GF-D8 (cell line): ENCODE measurements around the gene SLC27A4.
"Not testable (repeated sequence)": the region's sequence is repeated elsewhere in the genome, so short reads cannot be mapped to it uniquely, and the experiment has no call there.

Experiments
- DNase-seq: peaks from one replicate; lab custom pipeline; 2025; lab: John Stamatoyannopoulos, UW

Gene SLC27A4

DNA sequence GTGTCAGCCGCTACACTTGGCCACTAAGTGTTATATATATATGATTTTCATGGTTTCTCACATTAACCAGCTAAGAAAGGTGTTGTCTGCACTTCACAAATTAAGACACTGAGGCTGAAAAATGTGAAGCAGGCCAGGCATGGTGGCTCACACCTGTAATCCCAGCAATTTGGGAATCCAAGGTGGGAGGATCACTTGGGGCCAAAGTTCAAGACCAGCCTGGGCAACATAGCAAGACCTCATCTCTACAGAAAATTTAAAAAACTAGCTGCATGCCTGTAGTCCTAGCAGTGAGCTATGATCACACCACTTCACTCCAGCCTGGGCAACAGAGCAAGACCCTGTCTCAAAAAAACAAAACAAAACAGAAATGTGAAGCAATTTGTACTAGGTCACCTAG, 15.9 kb upstream of the SLC27A4 start:
- DNase-seq: no peak

GRCh38 chr9:128325629-128326028, 14.7 kb upstream of the SLC27A4 start:
- DNase-seq: no peak

DNA sequence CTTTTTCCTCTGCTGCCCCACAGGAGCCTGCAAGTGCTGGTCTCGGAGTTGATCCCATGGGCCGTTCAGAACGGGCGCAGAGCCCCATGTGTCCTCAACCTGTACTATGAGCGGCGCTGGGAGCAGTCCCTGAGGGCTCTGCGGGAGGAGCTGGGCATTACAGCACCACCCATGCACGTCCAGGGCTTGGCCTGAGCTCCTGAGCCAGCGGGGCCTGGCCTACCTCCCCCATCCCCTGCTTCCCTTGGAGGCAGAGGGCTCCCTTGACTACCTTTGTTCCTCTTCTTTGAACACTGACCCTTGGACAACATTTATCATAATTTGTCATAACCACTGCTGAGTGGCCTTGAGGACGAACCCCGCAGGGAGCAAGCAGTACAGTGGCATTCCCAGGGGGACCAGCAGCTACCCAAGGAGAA, 6.9 kb upstream of the SLC27A4 start:
- no peak for DNase-seq

- no peak for DNase-seq
Measured at GRCh38 chr9:128335161-128335560, 5.2 kb upstream of the SLC27A4 start.

GRCh38 chr9:128335914-128336313, 4.4 kb upstream of the SLC27A4 start:
- no peak for DNase-seq

DNA sequence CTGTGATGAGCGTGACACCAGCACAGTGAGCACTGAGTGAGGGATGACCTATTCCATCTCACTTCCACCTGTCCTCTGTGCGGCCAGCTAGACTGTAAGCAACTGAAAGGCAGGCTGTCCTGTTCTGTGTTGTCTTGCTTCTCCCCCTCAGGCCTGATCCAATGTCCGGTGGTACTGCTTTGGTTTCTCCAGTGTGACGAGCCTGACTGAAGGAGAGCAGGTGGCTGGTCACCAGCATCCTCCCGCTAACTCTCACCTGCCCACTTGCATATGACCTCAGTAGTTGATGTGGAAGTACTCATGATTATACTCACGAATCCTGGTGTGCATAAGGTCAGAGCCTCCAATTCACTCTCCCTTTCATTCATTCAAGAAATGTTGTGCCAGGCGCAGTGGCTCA, 2.4 kb upstream of the SLC27A4 start:
- no peak for DNase-seq

- DNase-seq: not testable (repeated sequence)
Measured at GRCh38 chr9:128338852-128339614, 1.3 kb upstream of the SLC27A4 start.

DNA sequence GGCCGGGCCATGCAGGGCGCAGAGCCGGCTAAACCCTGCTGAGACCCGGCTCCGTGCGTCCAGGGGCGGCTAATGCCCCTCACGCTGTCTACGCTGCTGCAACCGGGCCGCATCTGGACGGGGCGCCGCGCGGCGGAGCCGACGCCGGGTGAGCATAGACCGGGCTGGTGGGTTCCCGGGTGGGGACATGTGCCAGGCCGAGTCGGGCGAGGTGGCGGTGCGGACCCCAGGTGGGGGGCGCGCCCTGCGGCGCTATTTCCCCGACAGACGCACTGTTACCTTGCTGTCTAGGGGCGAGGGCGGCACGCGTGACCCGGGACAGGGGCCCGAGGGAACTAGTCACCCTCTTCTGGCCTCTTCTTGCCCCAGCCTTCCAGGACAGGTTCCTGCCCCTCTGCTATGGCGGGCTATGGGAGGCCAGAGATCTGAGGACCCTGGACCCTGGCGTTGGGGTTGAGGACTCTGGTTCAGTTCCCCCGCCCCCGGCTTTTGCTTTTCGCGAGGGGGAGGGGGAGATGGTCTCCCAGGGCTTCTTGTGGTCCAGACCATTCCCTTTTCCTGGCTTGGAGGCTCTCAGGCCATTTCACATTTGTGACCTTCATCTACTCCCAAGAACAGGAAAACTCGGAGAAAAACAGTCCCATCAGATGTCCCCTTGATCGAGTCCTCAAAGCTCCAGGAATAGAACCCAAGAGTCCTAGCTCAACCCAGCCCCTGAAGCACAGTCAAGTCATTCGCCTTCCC, 536 bp downstream of the SLC27A4 start:
- DNase-seq: no peak

GRCh38 chr9:128341435-128341849, 1.1 kb downstream of the SLC27A4 start:
- peak; percentile 27 for DNase-seq

- no peak for DNase-seq
Measured at GRCh38 chr9:128342971-128343680, 2.8 kb downstream of the SLC27A4 start.

DNA sequence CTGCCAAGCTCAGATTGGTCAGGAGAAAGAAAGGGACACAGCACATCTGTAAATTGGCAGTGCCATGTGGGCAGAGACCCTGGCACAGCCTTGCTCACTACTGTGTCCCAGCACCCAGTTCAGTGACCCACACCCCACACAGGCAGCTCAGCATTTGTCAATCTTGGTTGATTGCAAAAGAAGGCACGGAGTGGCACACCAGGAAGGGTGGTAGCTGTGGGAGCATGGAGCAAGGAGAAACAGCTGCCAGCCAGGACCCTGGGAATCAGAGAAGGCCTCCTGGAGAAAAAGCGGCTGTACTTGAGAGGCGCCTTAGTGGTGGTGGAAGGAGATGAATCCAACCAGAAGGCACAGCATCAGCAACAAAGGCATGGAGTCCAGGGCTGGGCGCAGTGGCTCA, 3.5 kb downstream of the SLC27A4 start:
- no peak for DNase-seq

GRCh38 chr9:128344931-128345605, 4.7 kb downstream of the SLC27A4 start:
- no peak for DNase-seq

GRCh38 chr9:128349125-128349524, 8.8 kb downstream of the SLC27A4 start:
- DNase-seq: no peak

GRCh38 chr9:128349772-128350171, 9.4 kb downstream of the SLC27A4 start:
- DNase-seq: no peak

DNA sequence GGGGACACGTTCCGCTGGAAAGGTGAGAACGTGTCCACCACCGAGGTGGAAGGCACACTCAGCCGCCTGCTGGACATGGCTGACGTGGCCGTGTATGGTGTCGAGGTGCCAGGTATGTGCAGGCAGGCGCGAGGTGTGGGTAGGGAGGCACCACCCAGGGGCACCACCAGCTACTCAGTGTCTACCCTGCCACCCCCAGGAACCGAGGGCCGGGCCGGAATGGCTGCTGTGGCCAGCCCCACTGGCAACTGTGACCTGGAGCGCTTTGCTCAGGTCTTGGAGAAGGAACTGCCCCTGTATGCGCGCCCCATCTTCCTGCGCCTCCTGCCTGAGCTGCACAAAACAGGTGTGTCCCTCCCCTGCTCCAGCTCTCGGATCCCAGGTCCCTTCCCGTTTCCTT, 15.1 kb downstream of the SLC27A4 start:
- DNase-seq: no peak

DNA sequence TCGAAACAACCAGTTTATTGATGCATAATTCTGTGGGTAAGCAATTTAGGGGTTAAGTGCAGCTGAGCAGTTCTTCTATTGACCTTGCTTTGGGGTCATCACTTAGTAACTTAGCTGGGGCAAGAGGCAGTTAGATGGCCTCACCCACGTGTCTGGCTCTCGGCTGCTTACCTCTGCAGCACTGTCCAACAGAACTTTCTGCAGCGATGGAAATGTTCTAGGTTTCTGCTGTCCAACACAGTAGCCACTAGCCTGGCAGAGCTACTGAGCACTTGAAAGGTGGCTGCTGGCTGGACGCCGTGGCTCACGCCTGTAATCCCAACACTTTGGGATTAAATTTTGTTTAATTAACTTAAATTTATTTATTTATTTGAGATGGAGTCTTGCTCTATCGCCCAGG, 17.8 kb downstream of the SLC27A4 start:
- DNase-seq: no peak

- DNase-seq: no peak
Measured at GRCh38 chr9:128358861-128359260, 18.5 kb downstream of the SLC27A4 start.

DNA sequence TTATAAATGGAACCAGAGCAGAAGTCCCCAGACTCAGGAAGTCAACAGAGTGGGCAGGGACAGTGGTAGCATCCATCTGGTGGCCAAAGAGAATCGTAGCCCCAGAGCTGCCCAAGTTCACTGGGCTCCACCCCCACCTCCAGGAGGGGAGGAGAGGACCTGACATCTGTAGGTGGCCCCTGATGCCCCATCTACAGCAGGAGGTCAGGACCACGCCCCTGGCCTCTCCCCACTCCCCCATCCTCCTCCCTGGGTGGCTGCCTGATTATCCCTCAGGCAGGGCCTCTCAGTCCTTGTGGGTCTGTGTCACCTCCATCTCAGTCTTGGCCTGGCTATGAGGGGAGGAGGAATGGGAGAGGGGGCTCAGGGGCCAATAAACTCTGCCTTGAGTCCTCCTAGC, 20.5 kb downstream of the SLC27A4 start:
- no peak for DNase-seq

- DNase-seq: no peak
Measured at GRCh38 chr9:128361296-128361985, 21.1 kb downstream of the SLC27A4 start.

DNA sequence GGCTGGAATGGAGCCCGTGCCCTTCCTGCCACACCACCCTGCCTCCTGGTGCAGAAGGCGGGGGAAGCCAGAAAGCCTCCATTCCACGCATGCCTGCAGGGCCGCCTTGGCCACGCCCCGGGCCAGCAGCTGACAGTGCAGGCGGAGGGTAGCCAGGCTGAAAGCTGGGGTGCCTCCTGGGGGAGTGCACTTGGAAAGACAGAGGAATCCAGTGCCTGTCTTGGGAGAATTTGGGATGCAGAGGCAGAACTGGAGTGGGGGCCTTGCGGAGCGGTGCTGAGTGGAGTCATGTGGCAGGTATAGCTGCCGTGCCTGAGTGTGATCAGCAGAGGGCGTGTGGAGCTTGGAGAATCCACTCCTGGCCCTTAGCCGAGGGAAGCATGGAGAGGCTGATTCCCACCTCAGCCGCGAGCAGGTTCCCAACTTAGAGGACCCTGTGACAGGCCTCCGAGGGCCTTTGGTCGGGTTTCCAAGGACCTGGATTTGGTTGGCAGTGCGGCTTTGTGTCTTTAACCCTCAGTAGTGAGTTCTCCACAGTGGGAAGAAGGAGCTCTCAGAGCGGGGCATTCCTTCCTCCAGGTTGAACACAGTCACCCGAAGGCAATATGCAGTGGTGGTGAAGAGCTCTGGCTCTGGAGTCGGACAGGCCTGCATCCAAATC, 21.8 kb downstream of the SLC27A4 start:
- DNase-seq: peak; percentile 39

DNA sequence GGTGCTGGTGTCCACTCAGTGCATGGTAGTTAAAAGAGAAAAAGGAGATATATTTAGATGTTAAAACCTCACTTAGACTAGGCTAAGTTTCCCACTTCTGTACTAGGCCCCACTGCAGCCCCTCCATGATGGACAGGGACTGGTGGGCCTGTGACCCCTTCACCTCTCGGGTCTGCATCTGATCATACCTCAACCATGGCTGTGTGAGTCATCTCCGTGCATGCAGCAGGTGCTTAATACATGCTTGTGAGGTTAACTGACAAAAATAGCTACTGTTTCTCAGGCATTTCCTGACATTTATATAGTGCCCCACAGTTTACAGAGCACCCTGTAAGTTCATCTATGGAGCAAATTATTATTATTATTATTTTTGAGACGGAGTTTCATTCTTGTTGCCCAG, 22.4 kb downstream of the SLC27A4 start:
- no peak for DNase-seq
